SK-N-SH treated with all-trans-retinoic acid at 6 μM for 48 hours (cell line): ENCODE measurements around the gene NCBP3.

Source experiments
- ARNTL ChIP-seq: fragments of 450-650 bp; formaldehyde crosslinking; IDR thresholded peaks from 2 replicates; pipeline ENCODE4 v1.5.0; 2020; ENCODE audit warnings: low read depth, mild to moderate bottlenecking, moderate library complexity, borderline replicate concordance
- SNAI2 ChIP-seq: fragments of 250-450 bp; sonication (Bioruptor Pico); IDR thresholded peaks from 2 replicates; pipeline ENCODE4 v1.5.0; 2020; ENCODE audit warnings: mild to moderate bottlenecking, moderate library complexity
- TF ChIP-seq, protein P1 (sequence below): fragments of 250-450 bp; sonication (Bioruptor Pico); IDR thresholded peaks from 2 replicates; pipeline ENCODE4 v1.8.0; 2020; ENCODE audit warnings: mild to moderate bottlenecking, moderate library complexity, borderline replicate concordance

DNA sequence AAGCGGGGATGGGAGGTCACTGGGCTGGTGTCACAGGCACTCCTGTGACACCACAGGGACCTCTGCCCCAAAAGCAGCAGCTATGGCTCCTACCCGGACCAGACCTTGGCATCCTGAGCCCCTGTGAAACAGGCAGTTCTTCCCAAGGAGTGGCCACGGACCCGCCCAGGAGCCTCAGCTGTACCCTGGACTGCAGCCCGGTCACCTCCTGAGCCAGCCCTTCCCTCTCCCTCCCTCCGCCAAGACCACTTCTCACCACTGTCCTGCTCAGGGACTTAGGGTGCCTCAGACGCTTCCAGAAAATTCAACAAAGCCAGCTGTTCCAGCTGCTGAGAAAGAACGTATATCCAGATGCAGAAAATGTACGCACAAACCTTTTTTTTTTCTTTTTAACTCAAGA, 13.9 kb upstream of the NCBP3 start:
- TF ChIP-seq SNAI2, result no peak
- no peak for TF ChIP-seq ARNTL (CRISPR knock-in tag)
- TF ChIP-seq, protein P1, sequence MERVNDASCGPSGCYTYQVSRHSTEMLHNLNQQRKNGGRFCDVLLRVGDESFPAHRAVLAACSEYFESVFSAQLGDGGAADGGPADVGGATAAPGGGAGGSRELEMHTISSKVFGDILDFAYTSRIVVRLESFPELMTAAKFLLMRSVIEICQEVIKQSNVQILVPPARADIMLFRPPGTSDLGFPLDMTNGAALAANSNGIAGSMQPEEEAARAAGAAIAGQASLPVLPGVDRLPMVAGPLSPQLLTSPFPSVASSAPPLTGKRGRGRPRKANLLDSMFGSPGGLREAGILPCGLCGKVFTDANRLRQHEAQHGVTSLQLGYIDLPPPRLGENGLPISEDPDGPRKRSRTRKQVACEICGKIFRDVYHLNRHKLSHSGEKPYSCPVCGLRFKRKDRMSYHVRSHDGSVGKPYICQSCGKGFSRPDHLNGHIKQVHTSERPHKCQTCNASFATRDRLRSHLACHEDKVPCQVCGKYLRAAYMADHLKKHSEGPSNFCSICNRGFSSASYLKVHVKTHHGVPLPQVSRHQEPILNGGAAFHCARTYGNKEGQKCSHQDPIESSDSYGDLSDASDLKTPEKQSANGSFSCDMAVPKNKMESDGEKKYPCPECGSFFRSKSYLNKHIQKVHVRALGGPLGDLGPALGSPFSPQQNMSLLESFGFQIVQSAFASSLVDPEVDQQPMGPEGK (CRISPR knock-in tag), result no peak
